ENCODE measurements around the gene RIGI. TPM values are rescaled to one million over a fixed set of nuclear protein-coding genes. Genes with fewer than 3 reads are reported as not detected.
A peak's percentile ranks its signal among the peaks of the same experiment; 100 is the strongest.
"Not testable (repeated sequence)": the region's sequence is repeated elsewhere in the genome, so short reads cannot be mapped to it uniquely, and the experiment has no call there.

RIGI gene
- total RNA-seq, 2 experiments from 2014 or later = 1.5 TPM

- no peaks in the 10 kb centered on the region for H3K9me2 ChIP-seq (ENCODE audit: insufficient read depth, low read length)
- DNase-seq (ENCODE audit: low spot score) = peak; percentile 95
- ChIA-PET POLR2A (interaction anchor here (0.6 to 3.1 kb wide), 9 partner anchors 10 to 708 kb away, joined by 3 to 19 read pairs (median 3); partner anchors contain the start of gene NDUFB6), CTCF (ENCODE audit: unreplicated experiment) (interaction anchor here (1.2 to 1.8 kb wide), 3 partner anchors 21 to 29 kb away, joined by 4 to 9 read pairs (median 7); partner anchors contain the start of gene RIGI)
- H3K4me3 ChIP-seq (ENCODE audit: low read depth, low read length, poor library complexity, severe bottlenecking) = peak overlapping the region; percentile 82
- peak overlapping the region; percentile 82; the same call in 1 of the 2 replicates for H2AFZ ChIP-seq (ENCODE audit: low read length)
- intact Hi-C loops (cut with micrococcal nuclease; ENCODE audit: unreplicated experiment) = loop anchor here (2.0 kb wide), 1 partner anchor 54 kb away; no protein-coding TSS in a partner anchor
- TF ChIP-seq, protein P1, sequence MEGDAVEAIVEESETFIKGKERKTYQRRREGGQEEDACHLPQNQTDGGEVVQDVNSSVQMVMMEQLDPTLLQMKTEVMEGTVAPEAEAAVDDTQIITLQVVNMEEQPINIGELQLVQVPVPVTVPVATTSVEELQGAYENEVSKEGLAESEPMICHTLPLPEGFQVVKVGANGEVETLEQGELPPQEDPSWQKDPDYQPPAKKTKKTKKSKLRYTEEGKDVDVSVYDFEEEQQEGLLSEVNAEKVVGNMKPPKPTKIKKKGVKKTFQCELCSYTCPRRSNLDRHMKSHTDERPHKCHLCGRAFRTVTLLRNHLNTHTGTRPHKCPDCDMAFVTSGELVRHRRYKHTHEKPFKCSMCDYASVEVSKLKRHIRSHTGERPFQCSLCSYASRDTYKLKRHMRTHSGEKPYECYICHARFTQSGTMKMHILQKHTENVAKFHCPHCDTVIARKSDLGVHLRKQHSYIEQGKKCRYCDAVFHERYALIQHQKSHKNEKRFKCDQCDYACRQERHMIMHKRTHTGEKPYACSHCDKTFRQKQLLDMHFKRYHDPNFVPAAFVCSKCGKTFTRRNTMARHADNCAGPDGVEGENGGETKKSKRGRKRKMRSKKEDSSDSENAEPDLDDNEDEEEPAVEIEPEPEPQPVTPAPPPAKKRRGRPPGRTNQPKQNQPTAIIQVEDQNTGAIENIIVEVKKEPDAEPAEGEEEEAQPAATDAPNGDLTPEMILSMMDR (conservative IDR thresholded peaks at IDR 0.05; ENCODE audit: low read length) = peak; percentile 34; the same call in 1 of the 2 replicates
- TF ChIP-seq EZH2phosphoT487 (IDR thresholded peaks at IDR 0.05; ENCODE audit: borderline replicate concordance, low read depth, low read length) = no peak
- H3K9me3 ChIP-seq (ENCODE audit: low read length) = no peaks in the 10 kb centered on the region
- H3K36me3 ChIP-seq (ENCODE audit: insufficient read depth, low read length) = peaks cover 38% of the 10 kb centered on the region; the same call in 1 of the 2 replicates
- no peaks in the 10 kb centered on the region for H4K20me1 ChIP-seq (ENCODE audit: insufficient read depth, low read length)
- BruUV-seq (replicated peaks) = no TSS peak
- H3K27ac ChIP-seq (ENCODE audit: low read depth, low read length, poor library complexity, severe bottlenecking) = peak overlapping the region; percentile 89
- H3K4me2 ChIP-seq (ENCODE audit: low read length) = peak overlapping the region; percentile 87
- H3K4me1 ChIP-seq (ENCODE audit: insufficient read depth, low read length, poor library complexity, severe bottlenecking) = peaks cover 21% of the 10 kb centered on the region
- H3K79me2 ChIP-seq (ENCODE audit: insufficient read depth, low read depth, low read length) = peaks cover 72% of the 10 kb centered on the region
Observed at GRCh38 chr9:32550562-32551275, 24.7 kb upstream of the RIGI start.

GRCh38 chr9:32550150-32550561, 24.2 kb upstream of the RIGI start:
- Histone ChIP-seq H2AFZ (ENCODE audit: low read length) (no peak overlapping the region), H3K36me3 (ENCODE audit: insufficient read depth, low read length) (peaks cover 38% of the 10 kb centered on the region; the same call in 1 of the 2 replicates), H3K9me3 (ENCODE audit: low read length) (no peaks in the 10 kb centered on the region), H3K4me3 (ENCODE audit: low read depth, low read length, poor library complexity, severe bottlenecking) (peak overlapping the region; percentile 82), H3K9me2 (ENCODE audit: insufficient read depth, low read length) (no peaks in the 10 kb centered on the region), H3K4me1 (ENCODE audit: insufficient read depth, low read length, poor library complexity, severe bottlenecking) (peaks cover 21% of the 10 kb centered on the region), H4K20me1 (ENCODE audit: insufficient read depth, low read length) (no peaks in the 10 kb centered on the region), H3K4me2 (ENCODE audit: low read length) (peak overlapping the region; percentile 87), H3K27ac (ENCODE audit: low read depth, low read length, poor library complexity, severe bottlenecking) (peak overlapping the region; percentile 89), H3K79me2 (ENCODE audit: insufficient read depth, low read depth, low read length) (peaks cover 77% of the 10 kb centered on the region)
- no TSS peak for BruUV-seq (replicated peaks)
- POLR2A ChIA-PET = interaction anchor here (0.7 to 3.1 kb wide), 9 partner anchors 10 to 169 kb away, joined by 3 to 19 read pairs (median 3); partner anchors contain the start of gene NDUFB6
- TF ChIP-seq, protein P1 (conservative IDR thresholded peaks at IDR 0.05; ENCODE audit: low read length) = no peak
- no peak for TF ChIP-seq EZH2phosphoT487 (IDR thresholded peaks at IDR 0.05; ENCODE audit: borderline replicate concordance, low read depth, low read length)
- CTCF ChIA-PET (ENCODE audit: unreplicated experiment) = interaction anchor here (1.1 to 1.8 kb wide), 4 partner anchors 20 to 30 kb away, joined by 3 to 9 read pairs (median 6); partner anchors contain the start of gene RIGI
- intact Hi-C loops (cut with micrococcal nuclease; ENCODE audit: unreplicated experiment) = loop anchor here (2.0 kb wide), 1 partner anchor 55 kb away; no protein-coding TSS in a partner anchor
- peak; percentile 9 for DNase-seq (ENCODE audit: low spot score)

GRCh38 chr9:32548213-32548612, 22.2 kb upstream of the RIGI start:
- H4K20me1 ChIP-seq (ENCODE audit: insufficient read depth, low read length); H3K27ac ChIP-seq (ENCODE audit: low read depth, low read length, poor library complexity, severe bottlenecking); H2AFZ ChIP-seq (ENCODE audit: low read length); BruUV-seq (replicated peaks); H3K4me3 ChIP-seq (ENCODE audit: low read depth, low read length, poor library complexity, severe bottlenecking); DNase-seq (ENCODE audit: low spot score); intact Hi-C loops (cut with micrococcal nuclease; ENCODE audit: unreplicated experiment); H3K9me3 ChIP-seq (ENCODE audit: low read length); H3K4me2 ChIP-seq (ENCODE audit: low read length); H3K9me2 ChIP-seq (ENCODE audit: insufficient read depth, low read length): not testable (repeated sequence)
- peaks cover 85% of the 10 kb centered on the region for H3K79me2 ChIP-seq (ENCODE audit: insufficient read depth, low read depth, low read length)
- ChIA-PET POLR2A (interaction anchor here (0.6 to 0.7 kb wide), 3 partner anchors 13 to 706 kb away, joined by 3 to 4 read pairs (median 4); no protein-coding TSS in a partner anchor), CTCF (ENCODE audit: unreplicated experiment) (interaction anchor here (0.8 kb wide), 1 partner anchor 169 kb away, joined by 3 read pairs; no protein-coding TSS in a partner anchor)
- H3K36me3 ChIP-seq (ENCODE audit: insufficient read depth, low read length) = peaks cover 41% of the 10 kb centered on the region
- H3K4me1 ChIP-seq (ENCODE audit: insufficient read depth, low read length, poor library complexity, severe bottlenecking) = peaks cover 14% of the 10 kb centered on the region

All from OCI-LY7 (cell line).